ENCODE measurements around the gene TRIM69.
"Not testable (repeated sequence)": the region's sequence is repeated elsewhere in the genome, so short reads cannot be mapped to it uniquely, and the experiment has no call there.

TRIM69 gene

GRCh38 chr15:44736181-44736765 is at the start of gene TRIM69:
Gene TRIM69 (plus strand): TSS chr15:44736528. CDS start chr15:44736705, 177 bp downstream.
- H3K4me3 ChIP-seq, result peak within 1 kb of the TSS in 1 of 7 experiments; percentile 18
- peak within 1 kb of the TSS in 19 of 21 experiments; percentile 7 to 91 (median 64) for H3K27ac ChIP-seq

- H3K4me3 ChIP-seq, H3K27ac ChIP-seq: not testable (repeated sequence)
These were observed 47.0 kb upstream of the TRIM69 start for GRCh38 chr15:44689318-44689717.

GRCh38 chr15:44690245-44690644 is 46.1 kb upstream of the TRIM69 start:
- not testable (repeated sequence) for H3K4me3 ChIP-seq, H3K27ac ChIP-seq

- H3K27ac ChIP-seq, result no peak overlapping the region
- no peak overlapping the region for H3K4me3 ChIP-seq
These were observed 43.7 kb upstream of the TRIM69 start for GRCh38 chr15:44692659-44693058.

DNA sequence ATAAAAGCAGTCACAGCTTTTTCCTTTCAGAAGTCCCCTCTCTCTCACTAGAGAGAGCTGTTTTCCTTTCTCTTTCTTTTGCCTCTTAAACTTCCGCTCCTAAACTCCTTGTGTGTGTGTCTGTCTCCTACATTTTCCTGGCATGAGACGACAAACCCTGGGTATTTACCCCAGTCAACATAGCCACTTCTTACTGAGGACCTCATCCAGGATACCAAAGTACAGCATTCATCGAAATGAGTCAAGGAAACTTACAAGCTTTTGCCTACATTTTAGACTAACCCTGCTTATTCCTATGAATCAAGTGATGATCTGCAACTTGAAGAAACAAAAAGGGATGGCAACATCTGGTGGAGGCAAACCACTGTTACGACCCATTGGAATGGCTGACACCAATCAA is 41.9 kb upstream of the TRIM69 start:
- no peak overlapping the region for H3K4me3 ChIP-seq
- no peak overlapping the region for H3K27ac ChIP-seq

GRCh38 chr15:44695294-44695693 is 41.0 kb upstream of the TRIM69 start:
- Histone ChIP-seq H3K4me3 (no peak overlapping the region), H3K27ac (no peak overlapping the region)

DNA sequence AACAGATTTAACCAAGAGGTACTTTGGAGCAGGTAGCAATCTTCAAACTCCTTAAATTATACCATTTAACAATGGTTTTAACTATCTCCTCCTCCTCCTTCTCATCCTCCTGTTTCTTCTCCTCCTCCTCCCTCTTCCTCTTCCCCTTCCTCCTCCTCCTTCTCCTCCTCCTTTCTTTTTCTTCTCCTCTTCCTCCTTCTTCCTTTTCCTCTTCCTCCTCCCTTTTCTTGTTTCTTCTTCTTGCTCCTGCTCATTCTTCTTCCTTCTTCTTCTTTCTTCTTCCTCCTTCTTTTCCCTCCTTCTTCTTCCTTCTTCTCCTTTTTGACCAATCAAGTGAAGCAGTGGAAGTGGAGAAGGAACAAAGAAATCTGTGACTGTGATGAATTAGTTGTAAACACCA is 39.3 kb upstream of the TRIM69 start:
- Histone ChIP-seq H3K4me3 (no peak overlapping the region), H3K27ac (no peak overlapping the region)

- Histone ChIP-seq H3K4me3 (no peak overlapping the region), H3K27ac (no peak overlapping the region)
These were observed 37.7 kb upstream of the TRIM69 start for GRCh38 chr15:44698641-44699040.

- H3K4me3 ChIP-seq, H3K27ac ChIP-seq: not testable (repeated sequence)
These were observed 35.7 kb upstream of the TRIM69 start for GRCh38 chr15:44700676-44701075.

GRCh38 chr15:44705986-44706385 is 30.3 kb upstream of the TRIM69 start:
- H3K27ac ChIP-seq, result no peak overlapping the region

DNA sequence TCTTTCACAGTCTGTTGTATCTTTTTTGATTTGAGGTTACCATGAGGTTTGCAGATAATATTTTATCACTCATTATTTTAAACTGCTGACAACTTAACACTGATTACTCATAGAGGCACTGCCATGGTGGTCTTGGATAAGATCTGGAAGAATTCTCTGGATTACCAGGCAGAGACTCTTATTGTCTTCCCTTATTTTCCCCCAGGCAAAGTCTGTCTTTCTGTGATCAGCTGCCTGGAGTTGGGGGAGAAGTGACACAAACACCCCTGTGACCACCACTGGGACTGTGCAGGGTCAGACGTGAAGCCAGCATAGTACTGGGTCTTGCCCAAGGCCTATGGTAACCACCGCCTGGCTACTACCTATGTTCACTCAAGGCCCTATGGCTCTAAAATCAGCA is 29.9 kb upstream of the TRIM69 start:
- Histone ChIP-seq H3K4me3 (no peak overlapping the region), H3K27ac (no peak overlapping the region)

More at GRCh38 chr15:44705986-44706385, 30.3 kb upstream of the TRIM69 start:
- H3K4me3 ChIP-seq, result no peak overlapping the region

DNA sequence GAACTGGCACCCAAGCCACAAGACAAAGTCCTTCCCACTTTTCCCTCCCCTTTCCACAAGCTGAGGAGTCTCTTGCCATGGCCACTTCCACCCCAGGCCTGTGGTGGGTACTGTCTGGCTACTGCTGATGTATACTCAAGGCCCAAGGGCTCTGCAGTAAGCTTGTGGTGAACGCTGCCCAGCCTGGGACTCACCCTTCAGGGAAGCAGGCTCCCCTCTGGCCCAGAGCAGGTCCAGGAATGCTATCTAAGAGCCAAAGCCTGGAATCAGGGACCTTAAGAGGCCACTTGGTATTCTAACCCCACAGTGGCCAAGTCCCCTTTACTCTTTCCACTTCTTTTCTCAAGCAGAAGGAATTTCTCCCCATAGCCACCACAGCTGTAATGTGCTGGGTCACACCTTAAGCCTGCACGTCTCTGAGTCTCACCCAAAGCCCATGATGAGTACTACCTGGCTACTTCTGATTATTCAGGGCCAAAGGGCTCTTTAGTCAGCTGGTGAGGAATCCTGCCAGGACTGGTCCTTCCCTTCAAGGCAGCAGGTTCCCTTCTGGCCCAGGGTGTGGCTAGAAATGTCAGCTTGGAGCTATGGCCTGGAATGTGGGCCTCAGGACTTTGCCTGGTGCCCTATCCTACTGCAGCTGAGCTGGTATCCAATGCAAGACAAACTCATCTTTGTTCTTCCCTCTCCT is 29.2 kb upstream of the TRIM69 start:
- no peak overlapping the region for H3K4me3 ChIP-seq
- no peak overlapping the region for H3K27ac ChIP-seq

DNA sequence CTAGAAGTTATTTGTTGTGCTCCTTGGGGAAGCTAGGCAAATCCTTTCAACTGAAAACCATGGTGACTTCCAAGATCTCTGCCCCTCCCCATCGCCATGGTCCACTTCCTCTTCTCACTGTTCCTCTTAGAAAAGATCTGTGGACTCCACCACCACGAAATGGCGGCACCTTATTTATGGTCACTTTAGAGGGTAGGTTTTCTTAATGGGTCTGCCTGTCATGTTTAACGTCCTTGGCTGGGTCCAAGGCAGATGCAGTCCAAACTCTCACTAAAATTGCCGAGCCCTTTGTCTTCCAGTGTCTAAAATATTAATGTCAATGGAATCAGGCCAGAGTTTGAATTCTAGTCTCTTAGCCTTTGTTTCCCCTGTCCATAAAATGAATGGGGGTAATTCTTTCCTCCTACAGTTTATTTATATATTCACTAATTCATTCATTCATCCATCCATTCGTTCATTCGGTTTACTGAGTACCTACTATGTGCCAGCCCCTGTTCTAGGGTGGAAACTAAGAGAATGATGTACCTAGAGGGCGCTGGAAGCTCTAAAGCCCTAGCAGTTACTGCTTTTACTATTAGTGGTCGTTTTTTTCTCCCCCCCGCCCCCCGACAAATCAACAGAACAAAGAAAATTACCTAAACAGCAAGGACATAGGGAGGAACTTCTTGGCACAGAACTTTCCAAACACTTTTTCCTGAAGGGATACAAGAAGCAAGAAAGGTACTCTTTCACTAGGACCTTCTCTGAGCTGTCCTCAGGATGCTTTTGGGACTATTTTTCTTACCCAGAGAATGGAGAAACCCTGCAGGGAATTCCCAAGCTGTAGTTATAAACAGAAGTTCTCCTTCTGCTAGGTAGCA is 25.9 kb upstream of the TRIM69 start:
- Histone ChIP-seq H3K4me3 (peak overlapping the region; percentile 63 to 100 (median 90)), H3K27ac (peak overlapping the region; percentile 87 to 100 (median 99))

- H3K4me3 ChIP-seq, result peak within 1 kb of the TSS; percentile 63 to 100 (median 90)
- H3K27ac ChIP-seq, result peak within 1 kb of the TSS; percentile 94 to 100 (median 99)
These were observed 25.1 kb upstream of the TRIM69 start, which contains the start of the genes B2M and PATL2 for GRCh38 chr15:44711096-44711742. Gene B2M (plus strand): TSS chr15:44711517. CDS start chr15:44711547, 30 bp downstream. Gene PATL2 (minus strand): TSS chr15:44711323. CDS start chr15:44676490, 34,833 bp downstream.

- Histone ChIP-seq H3K4me3 (peak overlapping the region; percentile 63 to 100 (median 90)), H3K27ac (peak overlapping the region; percentile 94 to 100 (median 99))
These were observed 24.5 kb upstream of the TRIM69 start for GRCh38 chr15:44711743-44712345.

DNA sequence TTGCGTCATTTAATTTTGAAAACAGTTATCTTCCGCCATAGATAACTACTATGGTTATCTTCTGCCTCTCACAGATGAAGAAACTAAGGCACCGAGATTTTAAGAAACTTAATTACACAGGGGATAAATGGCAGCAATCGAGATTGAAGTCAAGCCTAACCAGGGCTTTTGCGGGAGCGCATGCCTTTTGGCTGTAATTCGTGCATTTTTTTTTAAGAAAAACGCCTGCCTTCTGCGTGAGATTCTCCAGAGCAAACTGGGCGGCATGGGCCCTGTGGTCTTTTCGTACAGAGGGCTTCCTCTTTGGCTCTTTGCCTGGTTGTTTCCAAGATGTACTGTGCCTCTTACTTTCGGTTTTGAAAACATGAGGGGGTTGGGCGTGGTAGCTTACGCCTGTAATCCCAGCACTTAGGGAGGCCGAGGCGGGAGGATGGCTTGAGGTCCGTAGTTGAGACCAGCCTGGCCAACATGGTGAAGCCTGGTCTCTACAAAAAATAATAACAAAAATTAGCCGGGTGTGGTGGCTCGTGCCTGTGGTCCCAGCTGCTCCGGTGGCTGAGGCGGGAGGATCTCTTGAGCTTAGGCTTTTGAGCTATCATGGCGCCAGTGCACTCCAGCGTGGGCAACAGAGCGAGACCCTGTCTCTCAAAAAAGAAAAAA is 23.9 kb upstream of the TRIM69 start:
- peak overlapping the region; percentile 94 to 100 (median 99) for H3K27ac ChIP-seq
- peak overlapping the region; percentile 63 to 100 (median 90) for H3K4me3 ChIP-seq

- Histone ChIP-seq H3K27ac (peak overlapping the region in 18 of 21 experiments; percentile 94 to 100 (median 99)), H3K4me3 (peak overlapping the region; percentile 63 to 100 (median 90))
These were observed 23.0 kb upstream of the TRIM69 start for GRCh38 chr15:44713006-44713966.

Measured in skin epidermis (tissue), 12 donors.